H54 (cell line): ENCODE measurements around the gene CFAP54.

Experiments
- DNase-seq: peaks from one replicate; pipeline ENCODE4 v3.0.0; 2011; ENCODE audit warnings: low spot score, mixed read lengths; ENCODE audit not compliant: insufficient read length
- FAIRE-seq: peaks from 3 replicates; lab custom pipeline; 2011; peaks lifted over from hg19 to GRCh38; lab: Jason Lieb, UNC
- POLR2A ChIP-seq: IDR thresholded peaks from 2 replicates; pipeline ENCODE4 v1.6.1; 2011; ENCODE audit warnings: low read depth, mild to moderate bottlenecking, low read length

Gene CFAP54

DNA sequence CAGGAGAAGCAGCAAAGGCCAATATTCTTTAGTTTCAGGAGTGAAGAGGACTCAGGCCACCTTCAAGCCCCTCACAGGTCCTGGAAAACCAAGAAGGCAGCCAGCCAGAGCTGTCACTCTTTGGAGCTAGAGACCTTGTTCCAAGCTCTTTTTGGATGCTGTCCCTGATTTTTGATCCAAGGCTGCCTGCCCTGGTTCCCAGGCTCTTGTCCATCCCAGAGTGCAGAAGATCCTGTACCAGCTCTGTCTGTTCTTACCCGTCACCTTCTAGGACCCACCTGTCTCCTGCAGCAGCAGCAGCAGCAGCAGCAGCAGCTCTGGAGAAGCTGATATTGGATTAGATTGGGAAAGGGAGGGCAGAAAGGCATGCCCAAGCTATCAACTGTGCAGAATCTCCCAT, 260.6 kb downstream of the CFAP54 start:
- DNase-seq (no peak), FAIRE-seq (no peak)
- TF ChIP-seq POLR2A: no peak

DNA sequence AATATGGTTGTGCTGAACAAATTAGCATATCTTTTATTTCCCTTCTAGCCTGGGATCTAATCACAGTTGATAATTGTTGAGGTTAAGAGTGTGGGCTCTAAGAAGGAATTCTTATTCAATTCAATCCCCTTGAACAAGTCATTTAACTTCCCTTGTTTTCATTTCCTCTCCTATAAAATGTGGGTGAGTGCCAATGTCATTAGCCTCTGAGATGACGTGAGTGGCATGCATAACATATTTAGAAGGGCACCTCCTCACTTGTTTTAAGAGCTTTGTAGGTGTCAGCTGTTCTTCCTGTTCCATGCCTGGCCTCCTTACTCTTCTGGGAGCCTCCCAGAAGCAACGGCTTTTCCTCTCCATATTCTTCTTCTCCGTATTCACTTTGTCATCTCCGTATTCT, 262.2 kb downstream of the CFAP54 start:
- no peak for TF ChIP-seq POLR2A
- DNase-seq (no peak), FAIRE-seq (no peak)

DNA sequence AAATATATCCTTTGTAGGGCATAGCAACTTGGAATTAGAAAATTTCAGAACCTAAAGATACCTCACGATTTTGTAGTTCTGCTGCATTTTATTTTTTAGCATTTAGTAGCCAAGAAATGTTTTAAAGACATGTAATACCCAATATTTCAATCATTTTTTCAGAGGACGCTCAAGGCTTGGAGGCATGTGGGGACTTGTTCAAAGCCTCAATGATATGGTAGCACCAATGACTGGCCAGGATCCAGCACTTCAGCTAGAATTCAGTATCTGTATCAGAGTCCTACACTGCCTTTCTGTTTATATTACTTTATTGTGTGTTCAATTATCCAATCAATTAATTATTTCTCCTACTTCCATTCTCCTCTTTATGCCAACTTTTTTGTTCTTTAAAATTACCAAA, 262.8 kb downstream of the CFAP54 start:
- no peak for DNase-seq
- no peak for FAIRE-seq
- TF ChIP-seq POLR2A: no peak

DNA sequence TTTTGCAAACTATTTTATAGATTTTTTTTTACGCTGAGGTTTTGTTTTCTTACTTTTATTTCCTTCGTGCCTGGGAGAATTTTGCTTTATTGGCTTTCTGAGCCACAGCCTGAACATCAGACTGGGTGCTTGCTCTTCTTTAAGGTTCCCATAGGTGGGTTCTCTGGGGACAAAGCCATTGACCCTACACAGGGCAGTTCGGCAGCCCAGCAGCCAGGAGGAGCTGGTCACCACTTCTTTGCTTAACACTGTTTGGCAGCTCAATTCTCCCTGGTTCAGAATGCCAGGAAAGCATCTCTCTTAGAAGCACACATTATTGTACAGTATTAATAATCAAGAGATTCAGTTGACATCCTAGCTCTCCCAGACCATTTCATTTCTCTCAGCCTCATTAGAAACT, 276.9 kb downstream of the CFAP54 start:
- DNase-seq (no peak), FAIRE-seq (peak; percentile 11)
- TF ChIP-seq POLR2A: no peak

DNA sequence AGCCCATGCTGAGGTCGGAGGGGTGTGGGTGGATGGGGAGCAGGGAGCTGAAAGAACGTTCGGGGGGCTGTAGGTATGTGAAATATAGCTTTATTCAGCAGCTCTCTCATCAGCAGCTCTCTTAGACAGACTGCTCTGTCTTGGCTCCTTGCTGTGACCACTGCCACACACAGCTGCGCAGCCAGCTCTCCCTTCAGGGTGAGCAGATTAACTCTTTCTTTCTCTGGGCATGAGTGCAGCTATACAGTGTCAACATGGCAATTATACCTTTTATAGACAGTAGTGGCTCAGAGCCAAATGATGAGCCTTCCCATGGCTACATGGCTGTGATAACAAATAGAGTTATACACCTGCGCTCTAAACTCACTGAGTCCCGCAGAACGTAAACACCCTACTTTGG, 280.0 kb downstream of the CFAP54 start:
- no peak for DNase-seq
- no peak for TF ChIP-seq POLR2A
- no peak for FAIRE-seq

- FAIRE-seq (peak; percentile 66), DNase-seq (no peak)
- TF ChIP-seq POLR2A: no peak
Measured at GRCh38 chr12:96770219-96771102, 281.1 kb downstream of the CFAP54 start.

- TF ChIP-seq POLR2A: no peak
- DNase-seq (no peak), FAIRE-seq (no peak)
Measured at GRCh38 chr12:96773031-96773430, 283.7 kb downstream of the CFAP54 start.

- no peak for TF ChIP-seq POLR2A
- DNase-seq (peak; percentile 7), FAIRE-seq (no peak)
Measured at GRCh38 chr12:96774496-96775256, 285.3 kb downstream of the CFAP54 start.

- FAIRE-seq: no peak
- no peak for TF ChIP-seq POLR2A
- DNase-seq: no peak
Measured at GRCh38 chr12:96776908-96777307, 287.5 kb downstream of the CFAP54 start.

DNA sequence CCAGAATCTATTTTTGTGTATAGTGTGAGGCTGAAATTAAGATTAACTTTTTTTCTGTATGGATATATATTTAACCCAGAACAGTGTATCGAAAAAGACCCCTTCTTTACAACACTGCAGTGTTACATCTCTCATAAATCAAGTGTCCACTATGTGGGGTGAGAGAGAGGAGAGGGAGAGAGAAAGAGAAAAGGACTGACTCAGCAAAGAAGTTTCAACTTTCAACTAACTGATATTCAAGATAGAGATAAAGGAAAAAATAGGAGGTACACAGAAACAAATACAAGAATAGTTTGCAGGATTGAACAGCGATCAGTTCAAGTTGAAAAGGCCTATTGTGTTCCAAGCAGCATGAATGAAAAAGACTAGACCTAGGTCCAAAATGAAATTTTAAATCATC, 291.0 kb downstream of the CFAP54 start:
- no peak for FAIRE-seq
- no peak for TF ChIP-seq POLR2A

GRCh38 chr12:96786791-96787190, 297.4 kb downstream of the CFAP54 start:
- no peak for TF ChIP-seq POLR2A
- no peak for DNase-seq
- FAIRE-seq: no peak

More for the DNA sequence above, 291.0 kb downstream of the CFAP54 start:
- DNase-seq: no peak

DNA sequence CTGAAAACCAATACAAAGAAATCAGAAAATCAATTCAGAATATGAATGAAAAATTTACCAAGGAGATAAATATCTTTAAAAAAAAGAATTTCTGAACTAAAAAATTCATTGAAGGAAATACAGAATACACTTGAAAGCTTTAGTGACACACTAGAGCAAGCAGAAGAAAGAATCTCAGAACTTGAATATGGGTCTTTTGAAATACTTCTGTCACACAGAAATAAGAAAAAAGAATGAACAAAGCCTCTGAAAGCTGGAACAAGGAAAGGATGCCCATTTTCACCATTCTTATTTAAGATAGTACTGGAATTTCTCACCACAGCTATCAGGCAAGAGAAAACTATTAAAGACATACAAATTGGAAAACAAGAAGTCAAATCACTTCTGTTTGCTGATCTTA, 314.6 kb downstream of the CFAP54 start:
- no peak for TF ChIP-seq POLR2A
- no peak for DNase-seq
- no peak for FAIRE-seq

DNA sequence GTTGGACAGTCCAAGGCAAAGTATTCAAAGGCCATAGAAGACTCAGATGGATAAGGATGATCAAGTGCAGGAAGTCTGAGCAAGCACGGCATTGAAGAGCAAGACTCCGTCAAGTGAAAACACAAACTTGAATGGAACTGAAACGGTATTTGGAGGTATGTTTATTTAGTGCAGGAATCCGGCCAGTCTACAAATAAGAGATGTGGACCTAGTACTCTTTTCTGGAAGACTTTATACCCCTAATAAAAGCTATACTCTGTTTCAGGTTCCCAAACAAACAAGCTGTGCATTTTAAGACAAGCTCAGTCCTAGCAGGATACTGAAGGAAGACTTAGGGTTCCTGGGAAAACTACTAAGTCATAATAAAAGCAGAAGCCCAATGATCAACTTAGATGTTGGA, 316.9 kb downstream of the CFAP54 start:
- no peak for TF ChIP-seq POLR2A
- FAIRE-seq: no peak
- DNase-seq: no peak

- FAIRE-seq: no peak
- DNase-seq: no peak
- TF ChIP-seq POLR2A: no peak
Measured at GRCh38 chr12:96807741-96808140, 318.4 kb downstream of the CFAP54 start.
